ENCODE results near the gene SLC4A8.

SLC4A8 gene

GRCh38 chr12:51548241-51548640, 123.6 kb downstream of the SLC4A8 start:
- no peaks in the 10 kb centered on the region for H3K36me3 ChIP-seq (ENCODE audit: control insufficient read depth, insufficient read depth, low read length)
- no peaks in the 10 kb centered on the region for H3K9me3 ChIP-seq (ENCODE audit: control insufficient read depth, low read length)
- no peaks in the 10 kb centered on the region for H3K27me3 ChIP-seq (ENCODE audit: control insufficient read depth, insufficient read depth, low read length, poor library complexity, severe bottlenecking)
- H3K4me3 ChIP-seq (ENCODE audit: insufficient read depth, low read depth, low read length) = no peak overlapping the region
- 82 to 95% methylated on average over 2 of the region's 2 CpGs for WGBS, 2 experiments
- no peak overlapping the region for H3K27ac ChIP-seq (ENCODE audit: insufficient read depth, low read depth, low read length, poor library complexity, severe bottlenecking)
- H3K4me1 ChIP-seq (ENCODE audit: control insufficient read depth, insufficient read depth, low read length) = no peaks in the 10 kb centered on the region

- Histone ChIP-seq H3K36me3 (ENCODE audit: control insufficient read depth, insufficient read depth, low read length) (no peaks in the 10 kb centered on the region), H3K9me3 (ENCODE audit: control insufficient read depth, low read length) (no peaks in the 10 kb centered on the region), H3K27ac (ENCODE audit: insufficient read depth, low read depth, low read length, poor library complexity, severe bottlenecking) (no peak overlapping the region), H3K4me1 (ENCODE audit: control insufficient read depth, insufficient read depth, low read length) (no peaks in the 10 kb centered on the region), H3K4me3 (ENCODE audit: insufficient read depth, low read depth, low read length) (no peak overlapping the region), H3K27me3 (ENCODE audit: control insufficient read depth, insufficient read depth, low read length, poor library complexity, severe bottlenecking) (no peaks in the 10 kb centered on the region)
- 84 to 86% methylated on average over 8 of the region's 8 CpGs for WGBS, 2 experiments
Measured at GRCh38 chr12:51549637-51550036, 125.0 kb downstream of the SLC4A8 start.

All from ectodermal cell (in vitro differentiated cells).